Measurements from ENCODE around the gene GYPA. TPM values are rescaled to one million over a fixed set of nuclear protein-coding genes. Genes with fewer than 3 reads are reported as not detected.

The GYPA gene
- total and polyA plus RNA-seq, 2 of the 4 experiments (the other 2 are of a cell fraction): not detected

- no peak overlapping the region for H2AK5ac ChIP-seq (ENCODE audit: low read depth, low read length)
- no peaks in the 10 kb centered on the region for H3K27me3 ChIP-seq (ENCODE audit: control insufficient read depth, insufficient read depth, low read length)
- ATAC-seq (ENCODE audit: low read depth) (no peak), DNase-seq (no peak)
- no peak overlapping the region for H2BK20ac ChIP-seq (ENCODE audit: low read depth, low read length)
- no peak overlapping the region for H3K18ac ChIP-seq (ENCODE audit: low read depth, low read length)
- no peak overlapping the region for H2AK9ac ChIP-seq (replicated peaks; ENCODE audit: low read depth, low read length, poor library complexity)
- in situ Hi-C loops (cut with MboI; ENCODE audit: low sequenced_read_pairs) (no loop called here), intact Hi-C loops (cut with micrococcal nuclease) (no loop called here), dilution Hi-C loops (cut with HindIII; ENCODE audit: low sequenced_read_pairs, unreplicated experiment) (no loop called here)
- no peaks in the 10 kb centered on the region for H3K4me1 ChIP-seq (ENCODE audit: control insufficient read depth, insufficient read depth, low read length)
- no peak overlapping the region for H2BK120ac ChIP-seq (ENCODE audit: low read depth, low read length)
- H3K4me3 ChIP-seq (ENCODE audit: insufficient read depth, low read depth, low read length): no peak overlapping the region
- H2BK15ac ChIP-seq (ENCODE audit: low read depth, low read length): no peak overlapping the region
- no peak overlapping the region for H3K27ac ChIP-seq (ENCODE audit: insufficient read depth, low read length)
- no peak overlapping the region for H3K4me2 ChIP-seq (ENCODE audit: low read depth, low read length)
- no peak overlapping the region for H2AFZ ChIP-seq (replicated peaks; ENCODE audit: low read length, poor library complexity)
- no peaks in the 10 kb centered on the region for H3K79me1 ChIP-seq (ENCODE audit: low read depth in 1 of 2, low read length in 2 of 2)
- no CpG with 5 or more reads among the region's 3 CpGs for WGBS, 2 experiments (ENCODE audit: extremely low coverage in 2 of 2, insufficient read length in 1 of 2)
- H3K9me3 ChIP-seq (ENCODE audit: control insufficient read depth, insufficient read depth, low read length): no peaks in the 10 kb centered on the region
- no peak overlapping the region for H3K4ac ChIP-seq (ENCODE audit: low read depth, low read length)
- no peak overlapping the region for H3K56ac ChIP-seq (ENCODE audit: extremely low read depth, insufficient read depth, low read length)
- no peak overlapping the region for H4K8ac ChIP-seq (ENCODE audit: low read depth in 2 of 2, low read length in 2 of 2)
- no peak overlapping the region for H3K23ac ChIP-seq (ENCODE audit: low read depth, low read length)
- no TSS peak for BruUV-seq (replicated peaks)
- H3K36me3 ChIP-seq (ENCODE audit: control insufficient read depth, insufficient read depth, low read length): no peaks in the 10 kb centered on the region
- POLR2A ChIA-PET (ENCODE audit: unreplicated experiment): no interaction called here
- no peak overlapping the region for H4K91ac ChIP-seq (ENCODE audit: insufficient read depth, low read depth, low read length)
- CTCF ChIA-PET: no interaction called here
- H3K9ac ChIP-seq (ENCODE audit: low read depth, low read length): no peak overlapping the region
- TF ChIP-seq BHLHE40 (IDR thresholded peaks at IDR 0.05; ENCODE audit: low read depth, low read length) (no peak), RFX5 (IDR thresholded peaks at IDR 0.05; ENCODE audit: low read depth, low read length) (no peak), FOS (IDR thresholded peaks at IDR 0.05; ENCODE audit: low read depth, low read length) (no peak), SMC3 (IDR thresholded peaks at IDR 0.05; ENCODE audit: low read depth, low read length) (no peak), MAZ (IDR thresholded peaks at IDR 0.05; ENCODE audit: borderline replicate concordance, low read depth, low read length) (no peak)
- no peaks in the 10 kb centered on the region for H3K9me1 ChIP-seq (ENCODE audit: insufficient read depth, low read length)
- no peak overlapping the region for H3K14ac ChIP-seq (replicated peaks; ENCODE audit: low read depth, low read length)
- no peak overlapping the region for H2BK5ac ChIP-seq (ENCODE audit: low read depth, low read length, poor library complexity, severe bottlenecking)
- H4K20me1 ChIP-seq (ENCODE audit: insufficient read depth, low read length): no peaks in the 10 kb centered on the region
- no peak overlapping the region for H4K5ac ChIP-seq (ENCODE audit: low read depth, low read length)
Measured at GRCh38 chr4:144169211-144169610, 28.7 kb upstream of the GYPA start.

Data from IMR-90 (cell line).